HG03457 (cell line): ENCODE measurements around the gene STX8.

Experiments
- ATAC-seq: cut with Tn5 transposase; IDR thresholded peaks from one replicate; pipeline ENCODE4 v1.9.1; 2021; ENCODE audit warnings: moderate number of reproducible peaks; ENCODE audit not compliant: unreplicated experiment

Gene STX8

GRCh38 chr17:9213303-9213640 lies 362.3 kb downstream of the STX8 start:
- no peak for ATAC-seq

GRCh38 chr17:9212376-9213302 lies 363.0 kb downstream of the STX8 start:
- no peak for ATAC-seq

GRCh38 chr17:9211133-9211765 lies 364.4 kb downstream of the STX8 start:
- no peak for ATAC-seq

GRCh38 chr17:9209781-9210370 lies 365.7 kb downstream of the STX8 start:
- ATAC-seq: no peak

GRCh38 chr17:9209347-9209746 lies 366.3 kb downstream of the STX8 start:
- no peak for ATAC-seq

- no peak for ATAC-seq
Measured at GRCh38 chr17:9208381-9209105, 367.1 kb downstream of the STX8 start.

- no peak for ATAC-seq
Measured at GRCh38 chr17:9206741-9207332, 368.8 kb downstream of the STX8 start.

GRCh38 chr17:9206410-9206703 lies 369.3 kb downstream of the STX8 start:
- ATAC-seq: no peak

- no peak for ATAC-seq
Measured at GRCh38 chr17:9205520-9206409, 369.9 kb downstream of the STX8 start.

GRCh38 chr17:9204637-9205329 lies 370.8 kb downstream of the STX8 start:
- ATAC-seq: no peak

GRCh38 chr17:9203771-9204425 lies 371.7 kb downstream of the STX8 start:
- ATAC-seq: no peak

- ATAC-seq: no peak
Measured at GRCh38 chr17:9202532-9202931, 373.1 kb downstream of the STX8 start.

GRCh38 chr17:9200699-9201359 lies 374.8 kb downstream of the STX8 start:
- no peak for ATAC-seq
